ENCODE data around the gene CD248. TPM values are rescaled to one million over a fixed set of nuclear protein-coding genes. Genes with fewer than 3 reads are reported as not detected.
"Not testable (repeated sequence)": the region's sequence is repeated elsewhere in the genome, so short reads cannot be mapped to it uniquely, and the experiment has no call there.

The CD248 gene
- polyA plus RNA-seq, 1 donor from 2014 or later = 0.19 TPM

- Mint-ChIP-seq H3K27me3 (no peaks in the 10 kb centered on the region), H3K4me3 (peak overlapping the region in 3 of 4 donors; percentile 41 to 58 (median 57)), H3K27ac (peak overlapping the region; percentile 18 to 88 (median 18)), H3K36me3 (no peaks in the 10 kb centered on the region), H3K4me1 (peaks cover 11 to 28% (median 21%) of the 10 kb centered on the region in 3 donors), H3K9me3 (no peaks in the 10 kb centered on the region)
These were observed 2.0 kb downstream of the CD248 start for GRCh38 chr11:66314561-66315497.

GRCh38 chr11:66314186-66314501 lies 2.7 kb downstream of the CD248 start:
- no peaks in the 10 kb centered on the region for H3K9me3 Mint-ChIP-seq
- H3K4me3 Mint-ChIP-seq = peak overlapping the region in 1 of 4 donors; percentile 6
- H3K36me3 Mint-ChIP-seq = no peaks in the 10 kb centered on the region
- peak overlapping the region; percentile 18 to 23 (median 18) for H3K27ac Mint-ChIP-seq
- H3K27me3 Mint-ChIP-seq = no peaks in the 10 kb centered on the region
- H3K4me1 Mint-ChIP-seq = peaks cover 11 to 27% (median 21%) of the 10 kb centered on the region in 3 donors

GRCh38 chr11:66313321-66314185 lies 3.3 kb downstream of the CD248 start:
- Mint-ChIP-seq H3K27ac (peak overlapping the region; percentile 83 to 99 (median 94)), H3K36me3 (no peaks in the 10 kb centered on the region), H3K9me3 (no peaks in the 10 kb centered on the region), H3K27me3 (no peaks in the 10 kb centered on the region), H3K4me3 (peak overlapping the region; percentile 88 to 100 (median 96)), H3K4me1 (peaks cover 5 to 22% (median 15%) of the 10 kb centered on the region in 3 donors)

GRCh38 chr11:66312549-66313320 lies 4.1 kb downstream of the CD248 start:
- peak overlapping the region; percentile 88 to 100 (median 96) for H3K4me3 Mint-ChIP-seq
- peaks cover 0 to 14% (median 9%) of the 10 kb centered on the region in 3 donors for H3K4me1 Mint-ChIP-seq
- peak overlapping the region; percentile 83 to 99 (median 94) for H3K27ac Mint-ChIP-seq
- no peaks in the 10 kb centered on the region for H3K27me3 Mint-ChIP-seq
- H3K36me3 Mint-ChIP-seq = no peaks in the 10 kb centered on the region
- no peaks in the 10 kb centered on the region for H3K9me3 Mint-ChIP-seq

GRCh38 chr11:66311965-66312548 lies 4.8 kb downstream of the CD248 start:
- Mint-ChIP-seq H3K4me1 (peaks cover 0 to 9% (median 4%) of the 10 kb centered on the region in 3 donors), H3K27me3 (no peaks in the 10 kb centered on the region), H3K9me3 (no peaks in the 10 kb centered on the region), H3K4me3 (peak overlapping the region; percentile 88 to 100 (median 96)), H3K27ac (peak overlapping the region; percentile 83 to 99 (median 94)), H3K36me3 (no peaks in the 10 kb centered on the region)

GRCh38 chr11:66311470-66311964 lies 5.3 kb downstream of the CD248 start:
- Mint-ChIP-seq H3K9me3 (no peaks in the 10 kb centered on the region), H3K27me3 (no peaks in the 10 kb centered on the region), H3K36me3 (no peaks in the 10 kb centered on the region), H3K4me1 (peaks cover 0 to 9% (median 4%) of the 10 kb centered on the region in 3 donors), H3K27ac (peak overlapping the region; percentile 83 to 99 (median 94)), H3K4me3 (peak overlapping the region; percentile 88 to 100 (median 96))

- H3K27me3 Mint-ChIP-seq, H3K36me3 Mint-ChIP-seq, H3K4me1 Mint-ChIP-seq, H3K9me3 Mint-ChIP-seq: not testable (repeated sequence)
- H3K27ac Mint-ChIP-seq = peak overlapping the region in 2 of 3 donors; percentile 39 to 83
- H3K4me3 Mint-ChIP-seq = peak overlapping the region in 1 of 4 donors; percentile 42
These were observed 5.9 kb downstream of the CD248 start for GRCh38 chr11:66310803-66311440.

- Mint-ChIP-seq H3K27ac (no peak overlapping the region), H3K36me3 (no peaks in the 10 kb centered on the region), H3K4me3 (peak overlapping the region in 1 of 4 donors; percentile 42), H3K27me3 (no peaks in the 10 kb centered on the region), H3K4me1 (peaks cover 0 to 8% (median 4%) of the 10 kb centered on the region in 3 donors), H3K9me3 (no peaks in the 10 kb centered on the region)
These were observed 6.5 kb downstream of the CD248 start for GRCh38 chr11:66310324-66310723.

GRCh38 chr11:66309475-66309874 lies 7.4 kb downstream of the CD248 start:
- H3K4me1 Mint-ChIP-seq = peaks cover 0 to 8% (median 4%) of the 10 kb centered on the region in 3 donors
- peaks cover 3% of the 10 kb centered on the region for H3K27me3 Mint-ChIP-seq
- H3K4me3 Mint-ChIP-seq = no peak overlapping the region
- no peaks in the 10 kb centered on the region for H3K9me3 Mint-ChIP-seq
- H3K27ac Mint-ChIP-seq = peak overlapping the region in 2 of 3 donors; percentile 59 to 86
- no peaks in the 10 kb centered on the region for H3K36me3 Mint-ChIP-seq

- Mint-ChIP-seq H3K4me1 (peaks cover 0 to 1% (median 0%) of the 10 kb centered on the region in 3 donors), H3K27ac (peak overlapping the region in 2 of 3 donors; percentile 46 to 53), H3K9me3 (no peaks in the 10 kb centered on the region), H3K4me3 (no peak overlapping the region), H3K27me3 (peaks cover 3% of the 10 kb centered on the region), H3K36me3 (no peaks in the 10 kb centered on the region)
These were observed 14.2 kb downstream of the CD248 start for GRCh38 chr11:66302656-66303055.

- Mint-ChIP-seq H3K4me1 (no peaks in the 10 kb centered on the region), H3K9me3 (no peaks in the 10 kb centered on the region), H3K27ac (no peak overlapping the region), H3K4me3 (no peak overlapping the region), H3K36me3 (peaks cover 3% of the 10 kb centered on the region), H3K27me3 (no peaks in the 10 kb centered on the region)
These were observed 17.7 kb downstream of the CD248 start for GRCh38 chr11:66299186-66299585.

- peaks cover 7% of the 10 kb centered on the region for H3K27me3 Mint-ChIP-seq
- H3K4me1 Mint-ChIP-seq = peaks cover 0 to 3% (median 2%) of the 10 kb centered on the region in 3 donors
- H3K36me3 Mint-ChIP-seq = peaks cover 3% of the 10 kb centered on the region
These were observed 19.2 kb downstream of the CD248 start for GRCh38 chr11:66297610-66298009.

More at GRCh38 chr11:66297610-66298009, 19.2 kb downstream of the CD248 start:
- Mint-ChIP-seq H3K4me3 (no peak overlapping the region), H3K9me3 (no peaks in the 10 kb centered on the region), H3K27ac (peak overlapping the region in 1 of 3 donors; percentile 85)
